GM21576 (cell line): ENCODE results near the gene TIMM23.
"Not testable (repeated sequence)": the region's sequence is repeated elsewhere in the genome, so short reads cannot be mapped to it uniquely, and the experiment has no call there.

Source experiments
- ATAC-seq: cut with Tn5 transposase; IDR thresholded peaks from one replicate; pipeline ENCODE4 v1.9.1; 2021; ENCODE audit warnings: mild to moderate bottlenecking, moderate library complexity; ENCODE audit not compliant: unreplicated experiment

Gene TIMM23

GRCh38 chr10:45985590-45985989 is 13.3 kb downstream of the TIMM23 start:
- ATAC-seq, result not testable (repeated sequence)

GRCh38 chr10:45997557-45997956 is 25.3 kb downstream of the TIMM23 start:
- ATAC-seq, result no peak

- no peak for ATAC-seq
These were observed 25.9 kb downstream of the TIMM23 start for GRCh38 chr10:45997994-45998763.

- not testable (repeated sequence) for ATAC-seq
These were observed 27.7 kb downstream of the TIMM23 start for GRCh38 chr10:45999955-46000354.

GRCh38 chr10:46000538-46000937 is 28.2 kb downstream of the TIMM23 start:
- no peak for ATAC-seq

- ATAC-seq, result no peak
These were observed 29.0 kb downstream of the TIMM23 start for GRCh38 chr10:46001187-46001756.

GRCh38 chr10:46002189-46002687 is 29.9 kb downstream of the TIMM23 start:
- not testable (repeated sequence) for ATAC-seq

- no peak for ATAC-seq
These were observed 30.8 kb downstream of the TIMM23 start for GRCh38 chr10:46002916-46003693.

GRCh38 chr10:46004963-46005362 is 32.7 kb downstream of the TIMM23 start:
- ATAC-seq, result no peak

- ATAC-seq, result no peak
These were observed 33.1 kb downstream of the TIMM23 start for GRCh38 chr10:46005383-46005782.

- ATAC-seq, result no peak
These were observed 33.9 kb downstream of the TIMM23 start for GRCh38 chr10:46006219-46006618.

- ATAC-seq, result no peak
These were observed 40.5 kb downstream of the TIMM23 start for GRCh38 chr10:46012746-46013145.

GRCh38 chr10:46014206-46014605 is 41.9 kb downstream of the TIMM23 start:
- ATAC-seq, result no peak

GRCh38 chr10:46014683-46015405 is 42.6 kb downstream of the TIMM23 start:
- no peak for ATAC-seq

GRCh38 chr10:46016190-46016589 is 43.9 kb downstream of the TIMM23 start:
- ATAC-seq, result no peak

GRCh38 chr10:46016811-46017210 is 44.5 kb downstream of the TIMM23 start:
- ATAC-seq, result no peak

GRCh38 chr10:46017733-46018132 is 45.4 kb downstream of the TIMM23 start:
- ATAC-seq, result no peak

GRCh38 chr10:46018453-46019176 is 46.3 kb downstream of the TIMM23 start:
- ATAC-seq, result no peak

- no peak for ATAC-seq
These were observed 46.9 kb downstream of the TIMM23 start for GRCh38 chr10:46019177-46019528.

GRCh38 chr10:46019569-46020343 is 47.5 kb downstream of the TIMM23 start:
- no peak for ATAC-seq
